Vagina (tissue), 2 donors: Measurements from ENCODE around the gene USH2A. TPM values are rescaled to one million over a fixed set of nuclear protein-coding genes. Genes with fewer than 3 reads are reported as not detected.

Experiments
- DNase-seq, 2 donors: peaks; one replicate each; pipeline ENCODE4 v3.0.0-alpha.2; 2017; ENCODE audit errors: extremely low spot score in 2 of 2
- H3K27ac ChIP-seq: fragments of 200-600 bp; sonication (generic); one replicate; pipeline ENCODE4 v1.5.1; 2019
- H3K27me3 ChIP-seq: fragments of 200-600 bp; sonication (generic); one replicate; pipeline ENCODE4 v1.5.1; 2019
- H3K36me3 ChIP-seq, 2 donors: fragments of 200-600 bp; sonication (generic); one replicate each; pipeline ENCODE4 v1.5.1; 2017 to 2019
- H3K4me1 ChIP-seq: fragments of 200-600 bp; sonication (generic); one replicate; pipeline ENCODE4 v1.5.1; 2019
- H3K4me3 ChIP-seq, 2 donors: fragments of 200-600 bp; sonication (generic); 1 replicate in 1 of 2; 2 replicates in 1 of 2; pipeline ENCODE4 v1.5.1; 2016 to 2019
- H3K9me3 ChIP-seq: fragments of 200-600 bp; sonication (generic); one replicate; pipeline ENCODE4 v1.5.1; 2019
- POLR2A ChIP-seq, 2 donors: fragments of 450-650 bp; IDR thresholded peaks; one replicate each; pipeline ENCODE4 v1.6.1; 2017; ENCODE audit warnings: antibody characterized with exemption in 2 of 2, mild to moderate bottlenecking in 2 of 2, moderate library complexity in 2 of 2
- POLR2AphosphoS5 ChIP-seq, 2 donors: sonication (generic); formaldehyde crosslinking; IDR thresholded peaks; one replicate each; pipeline ENCODE4 v1.9.0; 2017; ENCODE audit warnings: antibody characterized with exemption in 2 of 2, mild to moderate bottlenecking in 2 of 2, low read depth in 1 of 2; ENCODE audit not compliant: insufficient read depth in 1 of 2
- intact Hi-C: fragments of 100-400 bp; cut with DNase I; formaldehyde crosslinking; loops from one replicate; pipeline ENCODE4 v1.15.1; 2023
- total RNA-seq: library from RNA; depleted of rRNA; stranded (reverse); fragments of >200 nt; gene quantifications from one replicate; pipeline ENCODE4 v1.2.3, GENCODE V29; 2016
- TF ChIP-seq, protein P1 (sequence below), 3 experiments: fragments of 450-650 bp in 2 of 3; fragments of 200-600 bp in 1 of 3; sonication (generic) in 1 of 3; IDR thresholded peaks; one replicate each; pipeline ENCODE4 v1.5.1; 2017 to 2019; ENCODE audit warnings: antibody characterized with exemption in 3 of 3, mild to moderate bottlenecking in 2 of 3, moderate library complexity in 2 of 3

USH2A gene
- total RNA-seq, 1 donor from 2014 or later, result under 0.01 TPM

DNA sequence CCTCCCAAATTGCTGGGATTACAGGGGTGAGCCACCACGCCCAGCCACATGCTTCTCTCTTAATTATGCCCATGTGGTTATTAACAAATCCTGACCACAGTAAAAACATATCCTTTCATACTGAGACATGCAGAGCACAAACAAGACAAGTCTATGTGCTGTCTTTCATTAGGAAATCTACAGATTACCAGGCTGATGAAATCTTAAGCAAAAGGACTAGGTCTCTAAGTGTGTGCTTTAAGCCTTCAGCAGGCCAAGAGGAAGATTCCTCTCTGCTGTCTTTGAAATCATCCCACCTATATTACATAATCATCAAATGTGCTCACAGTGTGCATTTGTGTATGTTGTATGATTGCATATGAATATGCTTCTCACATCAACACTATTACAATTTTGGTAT lies 436.8 kb downstream of the USH2A start:
- Histone ChIP-seq H3K27me3 (no peaks in the 10 kb centered on the region), H3K36me3 (no peaks in the 10 kb centered on the region), H3K4me3 (no peak overlapping the region), H3K9me3 (no peaks in the 10 kb centered on the region), H3K4me1 (no peaks in the 10 kb centered on the region), H3K27ac (no peak overlapping the region)
- intact Hi-C loops, result no loop called here
- TF ChIP-seq, protein P1, sequence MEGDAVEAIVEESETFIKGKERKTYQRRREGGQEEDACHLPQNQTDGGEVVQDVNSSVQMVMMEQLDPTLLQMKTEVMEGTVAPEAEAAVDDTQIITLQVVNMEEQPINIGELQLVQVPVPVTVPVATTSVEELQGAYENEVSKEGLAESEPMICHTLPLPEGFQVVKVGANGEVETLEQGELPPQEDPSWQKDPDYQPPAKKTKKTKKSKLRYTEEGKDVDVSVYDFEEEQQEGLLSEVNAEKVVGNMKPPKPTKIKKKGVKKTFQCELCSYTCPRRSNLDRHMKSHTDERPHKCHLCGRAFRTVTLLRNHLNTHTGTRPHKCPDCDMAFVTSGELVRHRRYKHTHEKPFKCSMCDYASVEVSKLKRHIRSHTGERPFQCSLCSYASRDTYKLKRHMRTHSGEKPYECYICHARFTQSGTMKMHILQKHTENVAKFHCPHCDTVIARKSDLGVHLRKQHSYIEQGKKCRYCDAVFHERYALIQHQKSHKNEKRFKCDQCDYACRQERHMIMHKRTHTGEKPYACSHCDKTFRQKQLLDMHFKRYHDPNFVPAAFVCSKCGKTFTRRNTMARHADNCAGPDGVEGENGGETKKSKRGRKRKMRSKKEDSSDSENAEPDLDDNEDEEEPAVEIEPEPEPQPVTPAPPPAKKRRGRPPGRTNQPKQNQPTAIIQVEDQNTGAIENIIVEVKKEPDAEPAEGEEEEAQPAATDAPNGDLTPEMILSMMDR (IDR thresholded peaks at IDR 0.05), result no peak
- no peak for TF ChIP-seq POLR2AphosphoS5 (IDR thresholded peaks at IDR 0.05; ENCODE audit: insufficient read depth in 1 of 2, low read depth in 1 of 2)
- no peak for DNase-seq

DNA sequence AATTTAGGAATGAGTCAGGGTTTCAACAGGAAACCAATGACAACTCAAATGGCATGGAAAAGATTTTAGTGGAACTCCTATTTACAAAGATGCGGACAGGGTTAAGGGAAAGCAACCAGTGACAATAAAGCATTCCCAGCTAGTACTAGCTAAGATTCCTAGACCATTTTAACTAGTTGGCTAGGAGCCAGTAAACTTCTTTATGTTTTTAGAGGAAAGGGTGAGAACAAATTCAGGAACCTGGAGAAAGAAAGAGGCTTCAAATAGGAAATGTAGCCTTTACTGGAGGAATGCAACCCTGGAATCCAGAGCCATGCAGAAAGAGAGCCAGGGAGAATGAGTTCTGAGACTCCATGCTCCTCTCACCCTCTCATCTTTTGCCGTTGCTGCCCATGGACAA lies 439.6 kb downstream of the USH2A start:
- no peaks in the 10 kb centered on the region for H3K27me3 ChIP-seq
- H3K4me3 ChIP-seq, result no peak overlapping the region
- H3K4me1 ChIP-seq, result no peaks in the 10 kb centered on the region
- no peaks in the 10 kb centered on the region for H3K9me3 ChIP-seq
- no peaks in the 10 kb centered on the region for H3K36me3 ChIP-seq
- intact Hi-C loops, result no loop called here
- no peak overlapping the region for H3K27ac ChIP-seq
- TF ChIP-seq, protein P1 (IDR thresholded peaks at IDR 0.05), result no peak
- no peak for TF ChIP-seq POLR2A (IDR thresholded peaks at IDR 0.05)
- TF ChIP-seq POLR2AphosphoS5 (IDR thresholded peaks at IDR 0.05; ENCODE audit: insufficient read depth in 1 of 2, low read depth in 1 of 2), result no peak
- DNase-seq, result no peak

DNA sequence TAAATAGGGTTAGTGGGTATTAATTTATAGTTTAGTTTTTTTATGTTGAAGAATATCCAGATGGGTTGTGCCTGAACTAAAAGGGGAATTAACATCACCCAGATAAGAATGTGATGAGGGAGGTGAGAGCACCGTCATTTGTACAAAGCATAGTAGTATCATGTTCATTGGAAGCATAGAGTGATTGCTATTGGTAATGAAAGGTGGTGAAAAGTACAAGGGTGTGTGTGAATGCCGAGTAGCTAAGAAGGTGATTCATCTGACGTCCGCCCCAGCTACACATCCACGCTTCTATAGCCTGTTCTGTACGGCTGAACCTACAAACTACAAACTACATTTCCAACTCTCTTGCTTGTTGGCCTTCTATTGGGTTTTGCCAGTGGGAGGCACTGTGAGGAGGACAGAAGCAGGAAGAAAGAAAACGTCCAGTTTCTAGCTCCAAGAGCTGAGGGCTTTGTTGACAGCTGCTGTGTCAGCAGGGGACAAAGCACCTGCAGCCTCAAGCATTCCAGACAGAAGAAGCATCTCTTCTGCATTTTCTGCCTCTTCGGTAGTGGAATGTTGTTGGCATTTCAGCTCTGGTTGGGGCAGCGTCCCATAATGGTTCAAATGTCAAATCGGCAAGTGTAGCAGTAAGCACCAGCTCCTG lies 451.3 kb downstream of the USH2A start:
- intact Hi-C loops, result no loop called here
- no peak for TF ChIP-seq POLR2A (IDR thresholded peaks at IDR 0.05)
- TF ChIP-seq POLR2AphosphoS5 (IDR thresholded peaks at IDR 0.05; ENCODE audit: insufficient read depth in 1 of 2, low read depth in 1 of 2), result no peak
- TF ChIP-seq, protein P1 (IDR thresholded peaks at IDR 0.05), result no peak
- Histone ChIP-seq H3K4me3 (no peak overlapping the region), H3K27ac (no peak overlapping the region), H3K4me1 (no peaks in the 10 kb centered on the region), H3K9me3 (no peaks in the 10 kb centered on the region), H3K36me3 (no peaks in the 10 kb centered on the region), H3K27me3 (no peaks in the 10 kb centered on the region)
- no peak for DNase-seq

DNA sequence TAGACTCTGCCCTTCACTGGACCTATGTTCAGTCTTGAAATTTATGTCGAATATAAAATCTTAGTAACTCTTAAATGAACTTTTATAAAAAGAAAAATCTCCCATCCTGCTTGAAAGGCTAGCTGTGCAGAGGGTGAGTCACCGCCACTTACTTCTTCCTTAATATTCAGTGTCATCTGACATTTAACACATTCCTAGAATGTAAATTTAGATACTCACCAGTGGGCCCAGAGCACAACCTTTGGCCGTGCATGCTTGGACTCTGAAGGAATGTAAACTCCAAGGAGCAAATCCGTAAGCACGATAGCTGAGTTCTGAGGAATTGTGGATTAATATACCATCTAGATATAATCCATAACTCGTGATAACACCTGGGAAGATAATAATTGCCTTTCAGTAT lies 452.8 kb downstream of the USH2A start:
- no peak for DNase-seq
- Histone ChIP-seq H3K4me1 (no peaks in the 10 kb centered on the region), H3K27ac (no peak overlapping the region), H3K9me3 (no peaks in the 10 kb centered on the region), H3K4me3 (no peak overlapping the region), H3K27me3 (no peaks in the 10 kb centered on the region), H3K36me3 (no peaks in the 10 kb centered on the region)
- TF ChIP-seq POLR2A (IDR thresholded peaks at IDR 0.05) (no peak), POLR2AphosphoS5 (IDR thresholded peaks at IDR 0.05; ENCODE audit: insufficient read depth in 1 of 2, low read depth in 1 of 2) (no peak)
- TF ChIP-seq, protein P1 (IDR thresholded peaks at IDR 0.05), result no peak
- intact Hi-C loops, result no loop called here

DNA sequence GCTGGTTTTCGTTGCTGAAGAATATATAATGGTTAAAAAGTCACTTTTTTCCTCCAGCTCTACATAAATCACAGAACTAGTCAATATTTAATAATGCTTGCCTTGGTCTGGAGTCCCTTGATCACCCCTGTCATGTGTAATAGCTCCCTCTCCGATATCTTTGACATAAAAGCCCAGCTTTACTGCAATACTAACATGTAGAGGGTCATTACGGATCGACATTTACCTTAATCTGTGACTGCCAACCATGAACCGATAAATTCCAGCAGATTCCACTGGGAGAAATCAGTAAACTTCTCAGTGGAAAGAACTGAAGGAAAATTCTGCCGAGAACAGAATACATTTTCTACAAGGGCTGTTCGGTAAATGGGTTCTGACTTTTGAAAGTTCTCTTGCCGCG lies 459.6 kb downstream of the USH2A start:
- intact Hi-C loops, result no loop called here

More for the DNA sequence above, 459.6 kb downstream of the USH2A start:
- no peak overlapping the region for H3K4me3 ChIP-seq
- H3K27me3 ChIP-seq, result no peaks in the 10 kb centered on the region
- DNase-seq, result no peak
- no peaks in the 10 kb centered on the region for H3K36me3 ChIP-seq
- TF ChIP-seq POLR2AphosphoS5 (IDR thresholded peaks at IDR 0.05; ENCODE audit: insufficient read depth in 1 of 2, low read depth in 1 of 2), result no peak
- TF ChIP-seq, protein P1 (IDR thresholded peaks at IDR 0.05), result no peak
- no peak for TF ChIP-seq POLR2A (IDR thresholded peaks at IDR 0.05)
- H3K4me1 ChIP-seq, result no peaks in the 10 kb centered on the region
- no peak overlapping the region for H3K27ac ChIP-seq
- H3K9me3 ChIP-seq, result no peaks in the 10 kb centered on the region
